NB4 (cell line): ENCODE data around the gene GPC3.

ENCODE experiments used
- MAX ChIP-seq: IDR thresholded peaks from 2 replicates; pipeline ENCODE4 v1.6.1; 2011; ENCODE audit warnings: low read depth, low read length
- POLR2A ChIP-seq: IDR thresholded peaks from 2 replicates; pipeline ENCODE4 v1.6.1; 2011; ENCODE audit warnings: mild to moderate bottlenecking; ENCODE audit not compliant: insufficient read length; ENCODE audit errors: extremely low read depth

- TF ChIP-seq MAX: no peak
- TF ChIP-seq POLR2A: no peak
Observed at GRCh38 chrX:133639726-133640125, 345.7 kb downstream of the GPC3 start.
